Mammary microvascular endothelial cell (primary cell): ENCODE results near the gene ERMAP. TPM values are rescaled to one million over a fixed set of nuclear protein-coding genes. Genes with fewer than 3 reads are reported as not detected.

ENCODE experiments used
- total RNA-seq: library from RNA; depleted of rRNA; stranded (reverse); fragments of >200 nt; gene quantifications from 2 replicates; pipeline ENCODE4 v1.2.3, GENCODE V29; 2015

Gene ERMAP
- total RNA-seq: 6.4 and 6.9 TPM in 2 replicates

GRCh38 chr1:42816585-42817439 lies at the start of gene ERMAP, which contains the start of gene SVBP:
Gene ERMAP, plus strand, starts transcription at chr1:42817122. Its CDS starts 13,327 bp downstream, at chr1:42830449.
Gene SVBP, minus strand, starts transcription at chr1:42817397. Its CDS starts 853 bp downstream, at chr1:42816544.

GRCh38 chr1:42784946-42785693 lies 31.8 kb upstream of the ERMAP start, which contains the start of gene TMEM269:
Gene TMEM269, plus strand, starts transcription at chr1:42784991. Its CDS starts 4,903 bp downstream, at chr1:42789894.

GRCh38 chr1:42846257-42847110 lies 29.6 kb downstream of the ERMAP start, which contains the start of gene ZNF691:
Gene ZNF691, plus strand, starts transcription at chr1:42846613. Its CDS starts 3,046 bp downstream, at chr1:42849659.

Other genes with a start within 250 kb of the ERMAP start
- 51.2 and 61.2 TPM in 2 replicates for gene PPIH, start 158.7 kb upstream of the ERMAP start, total RNA-seq
- gene YBX1, start 134.7 kb upstream of the ERMAP start, total RNA-seq: 770 and 779 TPM in 2 replicates
- gene CLDN19, start 76.9 kb upstream of the ERMAP start, total RNA-seq: not detected in 2 replicates
- gene P3H1, start 50.1 kb upstream of the ERMAP start, total RNA-seq: 62.2 and 76.6 TPM in 2 replicates
- gene C1orf50, start 49.9 kb upstream of the ERMAP start, total RNA-seq: 1.6 and 7.9 TPM in 2 replicates
- not detected in 2 replicates for gene TMEM269, start 32.1 kb upstream of the ERMAP start, total RNA-seq
- gene SVBP, start 275 bp downstream of the ERMAP start, total RNA-seq: 17.8 and 24.2 TPM in 2 replicates
- 5.7 and 7.5 TPM in 2 replicates for gene ZNF691, start 29.5 kb downstream of the ERMAP start, total RNA-seq
- 45.2 and 65.4 TPM in 2 replicates for gene SLC2A1, start 141.7 kb downstream of the ERMAP start, total RNA-seq